ENCODE data around the gene SNAPC5.
A peak's percentile ranks its signal among the peaks of the same experiment; 100 is the strongest.

Gene SNAPC5

GRCh38 chr15:66497502-66498455 lies at the start of gene SNAPC5:
TSS of gene SNAPC5 (minus strand) at chr15:66497762. CDS start at chr15:66497731, 31 bp downstream.
- Histone ChIP-seq H3K4me3 (ENCODE audit: low read length, poor library complexity, severe bottlenecking) (peak within 1 kb of the TSS; percentile 98), H3F3A (ENCODE audit: low read depth) (peaks cover 27% of the 10 kb centered on the region), H3K27me3 (ENCODE audit: insufficient read depth, low read length, poor library complexity, severe bottlenecking) (no peaks in the 10 kb centered on the region), H2AFZ (ENCODE audit: low read length) (peak within 1 kb of the TSS; percentile 86), H3K36me3 (ENCODE audit: insufficient read depth, low read length) (peaks cover 78% of the 10 kb centered on the region), H3K4me1 (ENCODE audit: insufficient read depth, low read length, poor library complexity, severe bottlenecking) (peaks cover 26% of the 10 kb centered on the region), H3K9me3 (ENCODE audit: insufficient read depth, low read depth, low read length) (no peaks in the 10 kb centered on the region), H3K4me2 (ENCODE audit: low read depth, low read length, poor library complexity, severe bottlenecking) (peak within 1 kb of the TSS; percentile 98), H3K9me2 (replicated peaks; ENCODE audit: low read depth, low read length) (no peaks in the 10 kb centered on the region), H4K20me1 (ENCODE audit: insufficient read depth, low read length, poor library complexity, severe bottlenecking) (peaks cover 54% of the 10 kb centered on the region), H3K79me2 (ENCODE audit: insufficient read depth, low read length) (peaks cover 66% of the 10 kb centered on the region), H3K9ac (ENCODE audit: low read depth, low read length, poor library complexity, severe bottlenecking) (peak within 1 kb of the TSS; percentile 90)
- TF ChIP-seq CTCF (conservative IDR thresholded peaks at IDR 0.05; ENCODE audit: low read length) (peak; percentile 98), EZH2phosphoT487 (IDR thresholded peaks at IDR 0.05; ENCODE audit: borderline replicate concordance) (no peak)

- H3F3A ChIP-seq (ENCODE audit: low read depth) = no peaks in the 10 kb centered on the region
- H3K9ac ChIP-seq (ENCODE audit: low read depth, low read length, poor library complexity, severe bottlenecking) = no peak overlapping the region
- H3K36me3 ChIP-seq (ENCODE audit: insufficient read depth, low read length) = peaks cover 20% of the 10 kb centered on the region; the same call in 1 of the 2 replicates
- H3K9me3 ChIP-seq (ENCODE audit: insufficient read depth, low read depth, low read length) = no peaks in the 10 kb centered on the region
- H3K4me1 ChIP-seq (ENCODE audit: insufficient read depth, low read length, poor library complexity, severe bottlenecking) = no peaks in the 10 kb centered on the region
- no peak overlapping the region for H3K4me2 ChIP-seq (ENCODE audit: low read depth, low read length, poor library complexity, severe bottlenecking)
- no peak for TF ChIP-seq EZH2phosphoT487 (IDR thresholded peaks at IDR 0.05; ENCODE audit: borderline replicate concordance)
- no peak for TF ChIP-seq CTCF (conservative IDR thresholded peaks at IDR 0.05; ENCODE audit: low read length)
- no peak overlapping the region for H2AFZ ChIP-seq (ENCODE audit: low read length)
- H4K20me1 ChIP-seq (ENCODE audit: insufficient read depth, low read length, poor library complexity, severe bottlenecking) = no peaks in the 10 kb centered on the region
- no peak overlapping the region for H3K4me3 ChIP-seq (ENCODE audit: low read length, poor library complexity, severe bottlenecking)
- H3K9me2 ChIP-seq (replicated peaks; ENCODE audit: low read depth, low read length) = no peaks in the 10 kb centered on the region
- H3K79me2 ChIP-seq (ENCODE audit: insufficient read depth, low read length) = no peaks in the 10 kb centered on the region
- no peaks in the 10 kb centered on the region for H3K27me3 ChIP-seq (ENCODE audit: insufficient read depth, low read length, poor library complexity, severe bottlenecking)
These were observed 47.7 kb upstream of the SNAPC5 start for GRCh38 chr15:66545255-66545654.

GRCh38 chr15:66542896-66543295 lies 45.3 kb upstream of the SNAPC5 start:
- Histone ChIP-seq H2AFZ (ENCODE audit: low read length) (no peak overlapping the region), H3K4me2 (ENCODE audit: low read depth, low read length, poor library complexity, severe bottlenecking) (no peak overlapping the region), H3K9me2 (replicated peaks; ENCODE audit: low read depth, low read length) (no peaks in the 10 kb centered on the region), H3K9ac (ENCODE audit: low read depth, low read length, poor library complexity, severe bottlenecking) (no peak overlapping the region), H3K27me3 (ENCODE audit: insufficient read depth, low read length, poor library complexity, severe bottlenecking) (no peaks in the 10 kb centered on the region), H3K79me2 (ENCODE audit: insufficient read depth, low read length) (no peaks in the 10 kb centered on the region), H4K20me1 (ENCODE audit: insufficient read depth, low read length, poor library complexity, severe bottlenecking) (no peaks in the 10 kb centered on the region), H3K4me3 (ENCODE audit: low read length, poor library complexity, severe bottlenecking) (no peak overlapping the region), H3K4me1 (ENCODE audit: insufficient read depth, low read length, poor library complexity, severe bottlenecking) (no peaks in the 10 kb centered on the region), H3K9me3 (ENCODE audit: insufficient read depth, low read depth, low read length) (no peaks in the 10 kb centered on the region), H3K36me3 (ENCODE audit: insufficient read depth, low read length) (peaks cover 21% of the 10 kb centered on the region; the same call in 1 of the 2 replicates), H3F3A (ENCODE audit: low read depth) (no peaks in the 10 kb centered on the region)
- TF ChIP-seq EZH2phosphoT487 (IDR thresholded peaks at IDR 0.05; ENCODE audit: borderline replicate concordance) (no peak), CTCF (conservative IDR thresholded peaks at IDR 0.05; ENCODE audit: low read length) (no peak)
